HepG2 (cell line): Measurements from ENCODE around the gene AMDHD1. TPM values are rescaled to one million over a fixed set of nuclear protein-coding genes. Genes with fewer than 3 reads are reported as not detected.

Source experiments
- ARHGAP35 ChIP-seq: sonication (generic); formaldehyde crosslinking; IDR thresholded peaks from 2 replicates; pipeline ENCODE4 v1.9.0; 2022; ENCODE audit warnings: mild to moderate bottlenecking, inconsistent platforms, moderate library complexity, missing genetic modification reagents, borderline replicate concordance
- ASH2L ChIP-seq: fragments of 300-600, 200-600 bp; sonication (generic); IDR thresholded peaks from 2 replicates; pipeline ENCODE4 v1.7.0; 2017; ENCODE audit warnings: low read depth, mild to moderate bottlenecking, moderate library complexity, mixed read lengths, low read length; ENCODE audit not compliant: insufficient read length
- CENPT ChIP-seq: sonication (generic); formaldehyde crosslinking; IDR thresholded peaks from 2 replicates; pipeline ENCODE4 v1.8.0; 2022; ENCODE audit warnings: low read depth, mild to moderate bottlenecking, moderate library complexity, missing genetic modification reagents
- HOXA5 ChIP-seq: sonication (generic); formaldehyde crosslinking; IDR thresholded peaks from 2 replicates; pipeline ENCODE4 v1.4.0; 2020; ENCODE audit warnings: missing genetic modification reagents
- JUN ChIP-seq: sonication (generic); formaldehyde crosslinking; IDR thresholded peaks from 2 replicates; pipeline ENCODE4 v1.4.0; 2020; ENCODE audit warnings: mild to moderate bottlenecking, missing genetic modification reagents
- JUND ChIP-seq: sonication (generic); formaldehyde crosslinking; IDR thresholded peaks from 2 replicates; pipeline ENCODE4 v1.8.0; 2022; ENCODE audit warnings: mild to moderate bottlenecking, missing genetic modification reagents
- KLF12 ChIP-seq: sonication (generic); formaldehyde crosslinking; IDR thresholded peaks from 2 replicates; pipeline ENCODE4 v1.4.0; 2020; ENCODE audit warnings: missing genetic modification reagents, borderline replicate concordance
- MAFG ChIP-seq: sonication (generic); formaldehyde crosslinking; IDR thresholded peaks from 2 replicates; pipeline ENCODE4 v1.5.1; 2020; ENCODE audit warnings: mild to moderate bottlenecking, missing genetic modification reagents
- RFXAP ChIP-seq: sonication (generic); formaldehyde crosslinking; IDR thresholded peaks from 2 replicates; pipeline ENCODE4 v1.4.0; 2020; ENCODE audit warnings: missing genetic modification reagents, borderline replicate concordance
- SCMH1 ChIP-seq: sonication (generic); formaldehyde crosslinking; IDR thresholded peaks from 2 replicates; pipeline ENCODE4 v1.9.0; 2021; ENCODE audit warnings: missing genetic modification reagents, mild to moderate bottlenecking, borderline replicate concordance
- TBX2 ChIP-seq: sonication (generic); formaldehyde crosslinking; IDR thresholded peaks from 2 replicates; pipeline ENCODE4 v1.5.0; 2020; ENCODE audit warnings: missing genetic modification reagents, mild to moderate bottlenecking, borderline replicate concordance
- ZFP1 ChIP-seq: IDR thresholded peaks from 2 replicates; pipeline ENCODE4 v1.6.1; 2016
- ZNF24 ChIP-seq: fragments of 450-650 bp; IDR thresholded peaks from 2 replicates; pipeline ENCODE4 v1.6.1; 2017; ENCODE audit warnings: antibody characterized with exemption, mild to moderate bottlenecking
- ZNF329 ChIP-seq: sonication (generic); formaldehyde crosslinking; IDR thresholded peaks from 2 replicates; pipeline ENCODE4 v1.9.0; 2021; ENCODE audit warnings: low read depth, mild to moderate bottlenecking, missing genetic modification reagents
- ZNF441 ChIP-seq: sonication (generic); formaldehyde crosslinking; IDR thresholded peaks from 2 replicates; pipeline ENCODE4 v1.7.0; 2021; ENCODE audit warnings: missing genetic modification reagents, borderline replicate concordance
- ZNF577 ChIP-seq: sonication (generic); formaldehyde crosslinking; IDR thresholded peaks from 2 replicates; pipeline ENCODE4 v1.4.0; 2020; ENCODE audit warnings: mild to moderate bottlenecking, low read depth, missing genetic modification reagents, borderline replicate concordance
- ZNF746 ChIP-seq: sonication (generic); formaldehyde crosslinking; IDR thresholded peaks from 2 replicates; pipeline ENCODE4 v1.8.0; 2022; ENCODE audit warnings: mild to moderate bottlenecking, missing genetic modification reagents
- ZNF781 ChIP-seq: sonication (generic); formaldehyde crosslinking; IDR thresholded peaks from 2 replicates; pipeline ENCODE4 v1.5.1; 2020; ENCODE audit warnings: borderline replicate concordance, mild to moderate bottlenecking, missing genetic modification reagents; ENCODE audit errors: not compliant biosample characterization
- polyA plus RNA-seq, 8 experiments: library from polyadenylated mRNA; depleted of rRNA in 3 of 8; stranded (reverse) in 7 of 8; unstranded in 1 of 8; fragments of >200 nt; fragmentation: Illumina TruSeq in 4 of 8; extraction: Trizol in 4 of 8; gene quantifications; 2 replicates each; pipeline versions ENCODE4 v1.2.1 to v1.2.3, GENCODE V29; 2011 to 2016; ENCODE audit warnings: low read depth in 4 of 8, missing spikeins in 1 of 8, mixed read lengths in 1 of 8; ENCODE audit not compliant: insufficient read depth in 1 of 8
- total RNA-seq, 5 experiments: library from RNA; depleted of rRNA; stranded (reverse); fragments of >200 nt; fragmentation: Illumina TruSeq; extraction: Trizol; gene quantifications; 2 replicates each; pipeline ENCODE4 v1.2.3, GENCODE V29; 2016; ENCODE audit warnings: low read depth in 1 of 5
- TF ChIP-seq, protein P1 (sequence below): sonication (generic); formaldehyde crosslinking; IDR thresholded peaks from 2 replicates; pipeline ENCODE4 v1.4.0; 2020; ENCODE audit warnings: missing genetic modification reagents, borderline replicate concordance
- TF ChIP-seq, protein P2 (sequence below): sonication (generic); formaldehyde crosslinking; IDR thresholded peaks from 2 replicates; pipeline ENCODE4 v1.4.0; 2020; ENCODE audit warnings: mild to moderate bottlenecking, missing genetic modification reagents
- TF ChIP-seq, protein P3 (sequence below): sonication (generic); formaldehyde crosslinking; IDR thresholded peaks from 2 replicates; pipeline ENCODE4 v1.4.0; 2020; ENCODE audit warnings: missing genetic modification reagents
- TF ChIP-seq, protein P4 (sequence below): sonication (generic); formaldehyde crosslinking; conservative IDR thresholded peaks from 2 replicates; pipeline ENCODE4 v1.4.0; 2020; ENCODE audit warnings: mild to moderate bottlenecking, missing genetic modification reagents, moderate library complexity

The AMDHD1 gene
- total and polyA plus RNA-seq, 2 of the 13 experiments (the other 11 are each of a cell fraction or from before 2014, with no cell fraction given) = 6.5 to 29.6 TPM

DNA sequence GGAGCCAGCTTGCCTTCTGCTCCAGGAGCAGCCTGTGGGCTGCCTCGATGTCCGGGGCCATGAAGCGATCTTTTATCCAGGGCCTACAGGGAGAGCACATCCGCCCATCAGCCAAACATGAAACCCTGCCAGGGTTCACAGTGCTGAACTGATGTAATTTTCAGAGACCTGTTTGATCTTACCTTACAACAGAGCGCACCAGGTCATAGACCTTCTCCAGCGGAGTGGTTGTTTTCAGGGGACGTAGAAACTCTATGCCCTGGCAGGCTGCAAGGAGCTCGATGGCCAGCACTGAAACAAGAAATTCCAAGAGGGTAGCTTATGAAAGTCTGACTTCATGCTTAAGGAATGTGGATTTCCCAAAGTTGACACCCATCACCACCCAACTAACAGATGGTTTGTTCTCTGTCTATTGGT, 33.3 kb downstream of the AMDHD1 start (continued):
- TF ChIP-seq ARHGAP35 (no peak), ZNF781 (CRISPR knock-in tag) (no peak), HOXA5 (CRISPR knock-in tag) (no peak), CENPT (CRISPR knock-in tag) (no peak), ZFP1 (CRISPR knock-in tag) (no peak), KLF12 (CRISPR knock-in tag) (no peak), RFXAP (CRISPR knock-in tag) (peak; percentile 81; the same call in 1 of the 2 replicates), TBX2 (peak; percentile 80; the same call in 1 of the 2 replicates), JUN (CRISPR knock-in tag) (0 out of 2 replicates have a peak, but pooled peaks have one; percentile 29), MAFG (CRISPR knock-in tag) (no peak), JUND (CRISPR knock-in tag) (peak; percentile 48; the same call in 1 of the 2 replicates), ZNF441 (0 out of 2 replicates have a peak, but pooled peaks have one; percentile 51), SCMH1 (no peak), ZNF577 (no peak), ZNF329 (CRISPR knock-in tag) (peak; percentile 50; the same call in 1 of the 2 replicates), ZNF746 (CRISPR knock-in tag) (0 out of 2 replicates have a peak, but pooled peaks have one; percentile 33), ASH2L (peak; percentile 66), ZNF24 (no peak)
- TF ChIP-seq, protein P1, sequence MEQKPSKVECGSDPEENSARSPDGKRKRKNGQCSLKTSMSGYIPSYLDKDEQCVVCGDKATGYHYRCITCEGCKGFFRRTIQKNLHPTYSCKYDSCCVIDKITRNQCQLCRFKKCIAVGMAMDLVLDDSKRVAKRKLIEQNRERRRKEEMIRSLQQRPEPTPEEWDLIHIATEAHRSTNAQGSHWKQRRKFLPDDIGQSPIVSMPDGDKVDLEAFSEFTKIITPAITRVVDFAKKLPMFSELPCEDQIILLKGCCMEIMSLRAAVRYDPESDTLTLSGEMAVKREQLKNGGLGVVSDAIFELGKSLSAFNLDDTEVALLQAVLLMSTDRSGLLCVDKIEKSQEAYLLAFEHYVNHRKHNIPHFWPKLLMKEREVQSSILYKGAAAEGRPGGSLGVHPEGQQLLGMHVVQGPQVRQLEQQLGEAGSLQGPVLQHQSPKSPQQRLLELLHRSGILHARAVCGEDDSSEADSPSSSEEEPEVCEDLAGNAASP (CRISPR knock-in tag) = peak; percentile 80; the same call in 1 of the 2 replicates
- TF ChIP-seq, protein P2, sequence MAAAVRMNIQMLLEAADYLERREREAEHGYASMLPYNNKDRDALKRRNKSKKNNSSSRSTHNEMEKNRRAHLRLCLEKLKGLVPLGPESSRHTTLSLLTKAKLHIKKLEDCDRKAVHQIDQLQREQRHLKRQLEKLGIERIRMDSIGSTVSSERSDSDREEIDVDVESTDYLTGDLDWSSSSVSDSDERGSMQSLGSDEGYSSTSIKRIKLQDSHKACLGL (CRISPR knock-in tag) = no peak
- TF ChIP-seq, protein P3, sequence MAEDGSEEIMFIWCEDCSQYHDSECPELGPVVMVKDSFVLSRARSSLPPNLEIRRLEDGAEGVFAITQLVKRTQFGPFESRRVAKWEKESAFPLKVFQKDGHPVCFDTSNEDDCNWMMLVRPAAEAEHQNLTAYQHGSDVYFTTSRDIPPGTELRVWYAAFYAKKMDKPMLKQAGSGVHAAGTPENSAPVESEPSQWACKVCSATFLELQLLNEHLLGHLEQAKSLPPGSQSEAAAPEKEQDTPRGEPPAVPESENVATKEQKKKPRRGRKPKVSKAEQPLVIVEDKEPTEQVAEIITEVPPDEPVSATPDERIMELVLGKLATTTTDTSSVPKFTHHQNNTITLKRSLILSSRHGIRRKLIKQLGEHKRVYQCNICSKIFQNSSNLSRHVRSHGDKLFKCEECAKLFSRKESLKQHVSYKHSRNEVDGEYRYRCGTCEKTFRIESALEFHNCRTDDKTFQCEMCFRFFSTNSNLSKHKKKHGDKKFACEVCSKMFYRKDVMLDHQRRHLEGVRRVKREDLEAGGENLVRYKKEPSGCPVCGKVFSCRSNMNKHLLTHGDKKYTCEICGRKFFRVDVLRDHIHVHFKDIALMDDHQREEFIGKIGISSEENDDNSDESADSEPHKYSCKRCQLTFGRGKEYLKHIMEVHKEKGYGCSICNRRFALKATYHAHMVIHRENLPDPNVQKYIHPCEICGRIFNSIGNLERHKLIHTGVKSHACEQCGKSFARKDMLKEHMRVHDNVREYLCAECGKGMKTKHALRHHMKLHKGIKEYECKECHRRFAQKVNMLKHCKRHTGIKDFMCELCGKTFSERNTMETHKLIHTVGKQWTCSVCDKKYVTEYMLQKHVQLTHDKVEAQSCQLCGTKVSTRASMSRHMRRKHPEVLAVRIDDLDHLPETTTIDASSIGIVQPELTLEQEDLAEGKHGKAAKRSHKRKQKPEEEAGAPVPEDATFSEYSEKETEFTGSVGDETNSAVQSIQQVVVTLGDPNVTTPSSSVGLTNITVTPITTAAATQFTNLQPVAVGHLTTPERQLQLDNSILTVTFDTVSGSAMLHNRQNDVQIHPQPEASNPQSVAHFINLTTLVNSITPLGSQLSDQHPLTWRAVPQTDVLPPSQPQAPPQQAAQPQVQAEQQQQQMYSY = no peak
- TF ChIP-seq, protein P4, sequence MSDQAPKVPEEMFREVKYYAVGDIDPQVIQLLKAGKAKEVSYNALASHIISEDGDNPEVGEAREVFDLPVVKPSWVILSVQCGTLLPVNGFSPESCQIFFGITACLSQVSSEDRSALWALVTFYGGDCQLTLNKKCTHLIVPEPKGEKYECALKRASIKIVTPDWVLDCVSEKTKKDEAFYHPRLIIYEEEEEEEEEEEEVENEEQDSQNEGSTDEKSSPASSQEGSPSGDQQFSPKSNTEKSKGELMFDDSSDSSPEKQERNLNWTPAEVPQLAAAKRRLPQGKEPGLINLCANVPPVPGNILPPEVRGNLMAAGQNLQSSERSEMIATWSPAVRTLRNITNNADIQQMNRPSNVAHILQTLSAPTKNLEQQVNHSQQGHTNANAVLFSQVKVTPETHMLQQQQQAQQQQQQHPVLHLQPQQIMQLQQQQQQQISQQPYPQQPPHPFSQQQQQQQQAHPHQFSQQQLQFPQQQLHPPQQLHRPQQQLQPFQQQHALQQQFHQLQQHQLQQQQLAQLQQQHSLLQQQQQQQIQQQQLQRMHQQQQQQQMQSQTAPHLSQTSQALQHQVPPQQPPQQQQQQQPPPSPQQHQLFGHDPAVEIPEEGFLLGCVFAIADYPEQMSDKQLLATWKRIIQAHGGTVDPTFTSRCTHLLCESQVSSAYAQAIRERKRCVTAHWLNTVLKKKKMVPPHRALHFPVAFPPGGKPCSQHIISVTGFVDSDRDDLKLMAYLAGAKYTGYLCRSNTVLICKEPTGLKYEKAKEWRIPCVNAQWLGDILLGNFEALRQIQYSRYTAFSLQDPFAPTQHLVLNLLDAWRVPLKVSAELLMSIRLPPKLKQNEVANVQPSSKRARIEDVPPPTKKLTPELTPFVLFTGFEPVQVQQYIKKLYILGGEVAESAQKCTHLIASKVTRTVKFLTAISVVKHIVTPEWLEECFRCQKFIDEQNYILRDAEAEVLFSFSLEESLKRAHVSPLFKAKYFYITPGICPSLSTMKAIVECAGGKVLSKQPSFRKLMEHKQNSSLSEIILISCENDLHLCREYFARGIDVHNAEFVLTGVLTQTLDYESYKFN (CRISPR knock-in tag) = peak; percentile 85
